Measurements from ENCODE around the gene NPAS2. TPM values are rescaled to one million over a fixed set of nuclear protein-coding genes. Genes with fewer than 3 reads are reported as not detected.

The NPAS2 gene
- polyA plus RNA-seq, 3 donors, result 12.8 to 15.3 (median 15.0) TPM

DNA sequence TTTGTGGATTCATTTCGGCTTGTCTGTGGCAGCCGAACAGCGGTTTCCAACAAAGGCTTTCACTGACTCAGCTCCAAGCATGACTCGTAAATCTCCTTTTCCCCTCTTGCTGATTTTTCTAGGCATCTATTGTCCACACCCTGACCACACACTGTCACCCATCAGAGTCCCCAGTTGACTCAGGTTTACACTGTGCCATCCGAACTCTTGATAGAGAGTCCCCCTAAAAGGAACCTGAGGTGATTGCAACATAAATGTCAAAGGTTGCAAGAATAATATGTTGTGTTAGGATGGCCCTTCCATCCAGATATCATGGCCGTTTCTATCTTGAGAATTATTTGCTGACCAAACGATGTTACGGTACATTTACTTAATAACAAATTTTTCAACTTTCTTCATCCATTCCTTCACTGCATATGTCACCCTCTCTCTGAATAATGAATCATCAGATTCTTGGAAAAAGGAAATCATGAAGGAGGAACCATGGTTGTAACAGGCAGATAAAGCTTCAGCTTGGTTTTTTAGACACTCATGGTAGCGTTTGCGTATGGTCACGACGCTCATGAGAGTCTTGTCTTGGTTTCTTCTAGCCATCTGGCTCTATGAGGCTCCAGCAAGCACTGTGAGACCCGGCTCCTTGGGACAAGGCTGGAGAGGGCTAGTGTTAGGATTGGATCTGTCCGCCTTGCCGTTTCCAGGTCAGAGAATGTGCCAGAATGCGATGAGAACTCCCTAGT, 72.1 kb downstream of the NPAS2 start:
- 63 to 85% (median 65%) methylated on average over 16 of the region's 16 CpGs for WGBS, 3 donors

DNA sequence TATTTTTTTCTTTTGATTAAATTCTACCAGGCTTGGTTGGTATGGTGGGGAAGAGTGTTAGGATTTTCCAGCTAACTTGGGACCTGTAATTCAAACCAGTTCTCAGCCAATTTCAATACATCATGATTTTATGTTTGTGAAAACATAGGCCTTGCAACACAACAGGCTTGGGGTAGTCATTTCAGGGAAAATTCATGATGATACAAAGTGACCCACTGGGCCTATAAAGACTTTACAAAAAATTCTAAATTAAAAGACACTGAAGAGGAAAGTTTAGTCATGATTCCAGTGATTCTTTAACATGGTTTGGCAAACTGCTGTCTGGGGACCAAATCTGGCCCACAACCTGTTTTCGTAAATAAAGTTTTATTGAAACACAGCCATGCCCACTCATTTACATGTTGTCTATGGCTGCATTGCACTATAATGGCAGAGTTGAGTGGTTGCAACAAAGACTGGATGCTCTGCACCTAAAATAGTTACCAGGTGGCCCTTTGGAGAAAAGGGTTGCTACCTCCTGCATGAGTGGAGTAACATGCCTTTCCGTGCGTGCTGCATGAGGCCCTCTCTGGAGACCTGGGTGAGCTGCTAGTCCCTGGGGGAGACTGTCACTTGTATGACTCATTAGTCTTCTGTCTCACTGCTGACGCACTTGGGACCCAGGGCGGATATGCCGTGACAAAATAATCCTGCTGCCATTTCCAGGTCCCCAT, 73.6 kb downstream of the NPAS2 start:
- 87 to 91% (median 89%) methylated on average over 6 of the region's 6 CpGs for WGBS, 3 donors
- peak overlapping the region; percentile 70 for H3K27ac ChIP-seq (ENCODE audit: low read depth, low read length)

More for the DNA sequence above, 72.1 kb downstream of the NPAS2 start:
- no peak overlapping the region for H3K27ac ChIP-seq (ENCODE audit: low read depth, low read length)

DNA sequence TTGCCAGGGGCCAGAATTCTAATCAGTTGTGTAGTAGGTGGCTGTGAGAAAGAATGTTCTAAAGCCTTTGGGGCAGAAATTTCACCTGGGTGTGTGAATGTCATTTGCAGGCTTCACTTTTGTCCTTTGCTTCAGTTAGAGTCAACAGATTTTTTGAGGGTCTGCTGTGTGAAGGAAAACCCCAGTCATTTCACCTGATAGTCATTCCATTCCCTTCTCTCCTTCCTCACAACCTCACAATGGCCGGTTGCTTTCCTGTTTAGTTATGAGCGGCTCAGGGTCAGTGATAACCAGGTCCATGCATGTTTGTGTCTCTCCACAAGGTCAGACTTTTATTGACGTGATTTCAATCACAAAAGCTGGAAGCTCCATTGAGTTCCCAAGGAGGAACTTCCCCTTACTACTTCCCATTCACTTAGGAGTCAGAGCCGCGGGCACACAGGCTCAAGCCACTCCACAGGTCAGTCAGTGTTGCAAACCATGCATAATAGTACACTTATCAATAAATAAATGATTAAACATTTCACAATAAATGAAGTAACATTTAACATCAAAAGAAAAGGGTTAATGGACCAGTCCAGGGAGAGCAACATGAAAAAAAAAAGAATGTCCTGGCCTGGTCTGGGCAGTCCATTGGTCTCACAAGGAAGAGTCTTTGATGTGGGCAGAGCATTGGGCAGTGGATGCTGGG, 74.3 kb downstream of the NPAS2 start:
- 52 to 71% (median 70%) methylated on average over 5 of the region's 5 CpGs for WGBS, 3 donors
- no peak overlapping the region for H3K27ac ChIP-seq (ENCODE audit: low read depth, low read length)

DNA sequence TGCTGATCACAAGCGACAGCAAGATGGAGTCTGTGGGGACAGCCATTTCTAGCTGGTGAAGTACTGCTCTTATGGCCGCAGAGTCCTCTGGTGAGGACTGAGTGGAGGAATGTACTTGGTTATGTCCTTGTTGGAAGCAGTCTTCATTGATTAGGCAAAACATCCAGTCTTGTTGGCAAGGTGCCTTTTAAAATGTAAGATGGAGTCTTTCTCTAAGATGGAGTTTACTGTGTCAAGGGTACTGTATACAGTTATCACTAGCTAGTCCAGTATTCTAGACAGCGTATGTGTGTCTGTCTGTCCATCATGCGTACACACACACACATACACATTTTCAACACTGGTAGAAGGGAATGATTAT, 74.8 kb downstream of the NPAS2 start:
- WGBS, 3 donors, result 94 to 98% (median 96%) methylated on average over 4 of the region's 4 CpGs

DNA sequence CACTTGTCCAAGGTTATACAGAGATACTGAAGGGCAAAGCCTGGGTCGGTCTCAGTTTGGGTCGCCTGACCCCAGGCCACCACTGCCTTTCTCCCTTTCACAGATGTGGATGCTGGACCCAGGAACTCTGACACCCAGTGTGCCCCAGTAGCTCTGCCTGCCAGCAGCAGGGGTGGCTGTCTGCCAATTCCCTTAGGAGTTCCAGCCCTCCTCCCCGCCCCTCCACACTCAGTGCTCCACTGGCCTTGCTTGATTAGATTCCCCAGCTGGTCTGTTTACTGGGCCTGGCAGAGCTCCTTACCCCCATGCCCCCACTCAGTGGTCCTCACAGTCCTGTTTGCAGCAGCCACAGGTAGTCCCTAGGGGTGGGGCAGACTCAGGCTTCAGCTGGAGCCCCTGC, 75.5 kb downstream of the NPAS2 start:
- 47 to 93% (median 87%) methylated on average over 3 of the region's 3 CpGs for WGBS, 3 donors
- no peak overlapping the region for H3K27ac ChIP-seq (ENCODE audit: low read depth, low read length)

More for the DNA sequence above, 74.8 kb downstream of the NPAS2 start:
- H3K27ac ChIP-seq (ENCODE audit: low read depth, low read length), result no peak overlapping the region

DNA sequence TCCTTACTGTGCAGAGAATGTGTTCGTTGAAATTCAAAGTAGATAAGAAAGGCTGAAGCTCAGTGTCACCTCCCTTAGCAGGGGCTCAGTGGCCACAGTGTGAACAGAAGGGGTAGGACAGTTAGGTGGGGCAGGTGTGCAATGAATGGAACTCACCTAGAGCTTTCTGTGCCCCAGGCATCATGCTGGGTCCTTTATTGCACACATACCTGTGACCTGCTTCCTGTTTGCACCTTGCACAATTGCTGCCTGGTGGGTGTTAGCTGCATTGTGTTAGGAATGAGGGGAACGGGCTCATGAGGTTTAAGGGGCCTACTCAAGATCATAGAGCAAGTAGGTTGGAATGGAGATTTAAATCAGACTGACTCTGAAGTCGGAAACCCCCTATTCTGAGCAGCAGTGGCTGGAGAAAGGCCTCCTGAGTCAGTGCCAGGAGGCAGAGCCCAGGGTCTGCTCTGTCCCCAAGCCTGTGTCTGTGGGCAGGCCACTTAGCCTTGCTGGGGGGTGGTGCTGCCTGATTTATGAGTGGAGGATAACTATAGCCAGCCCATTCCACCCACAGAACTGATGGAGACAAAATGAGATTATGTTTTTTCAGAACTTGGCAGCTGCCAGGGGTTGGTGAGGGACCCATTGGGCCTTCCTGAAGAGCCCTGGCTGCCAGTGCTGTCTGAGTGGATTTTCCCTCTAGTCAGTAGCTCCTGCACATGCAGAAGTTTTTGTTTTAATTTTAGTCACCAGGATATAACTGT, 76.2 kb downstream of the NPAS2 start:
- no peak overlapping the region for H3K27ac ChIP-seq (ENCODE audit: low read depth, low read length)
- WGBS, 3 donors, result 70 to 80% (median 75%) methylated on average over 3 of the region's 3 CpGs

DNA sequence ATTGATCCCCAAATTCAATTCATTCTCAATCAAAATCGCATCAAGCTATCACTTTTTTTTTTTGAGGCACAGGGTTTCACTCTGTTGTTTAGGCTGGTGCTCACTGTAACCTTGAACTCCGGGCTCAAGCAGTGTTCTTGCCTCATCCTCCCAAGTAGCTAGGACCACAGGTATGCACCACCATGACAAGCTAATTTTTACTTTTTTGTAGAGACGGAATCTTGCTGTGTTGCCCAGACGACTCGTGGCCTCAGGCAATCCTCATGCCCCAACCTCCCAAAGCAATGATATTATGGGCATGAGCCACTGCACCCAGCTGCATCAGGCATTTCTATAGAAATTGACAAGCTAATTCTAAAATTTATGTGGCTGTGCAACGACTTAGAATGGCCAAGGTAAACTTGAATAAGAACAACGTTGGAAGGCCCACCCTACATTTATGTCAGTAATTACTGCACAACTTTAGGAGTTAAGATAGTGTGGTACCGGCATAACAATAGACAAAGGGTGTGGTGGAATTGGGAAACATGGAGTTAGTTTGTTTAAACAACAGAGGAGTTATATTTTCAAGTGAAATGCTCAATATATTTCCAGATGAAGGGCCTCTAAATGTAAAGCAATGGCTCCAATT, 78.2 kb downstream of the NPAS2 start:
- WGBS, 3 donors, result 83 to 86% (median 85%) methylated on average over 8 of the region's 8 CpGs
- no peak overlapping the region for H3K27ac ChIP-seq (ENCODE audit: low read depth, low read length)

DNA sequence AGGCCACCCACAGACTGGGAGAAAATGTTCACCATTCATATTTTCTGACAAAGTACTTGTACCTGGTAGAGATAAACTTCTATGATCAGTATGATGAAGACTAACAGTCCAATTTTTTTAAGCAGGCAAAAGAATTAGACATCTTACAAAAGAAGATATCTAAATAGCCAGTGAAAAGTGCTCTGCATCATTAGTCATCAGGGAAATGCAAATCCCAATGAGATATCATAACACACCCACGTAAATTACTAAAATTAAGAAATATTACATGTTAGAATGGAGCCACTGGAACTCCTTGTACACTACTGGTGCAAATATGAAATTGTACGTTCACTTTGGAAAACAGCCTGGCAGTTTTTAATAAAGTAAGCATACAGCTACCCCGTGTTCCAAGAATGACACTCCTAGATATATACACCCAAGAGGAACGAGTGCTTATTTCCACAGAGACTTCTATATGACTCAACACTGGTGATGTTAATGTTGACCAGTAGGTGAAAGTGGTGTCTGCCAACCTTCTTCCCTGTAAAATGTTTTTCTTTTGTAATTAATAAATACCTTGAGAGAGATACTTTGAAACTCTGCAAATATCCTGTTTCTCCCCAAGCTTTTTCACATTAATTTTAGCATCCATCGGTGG, 80.3 kb downstream of the NPAS2 start:
- H3K27ac ChIP-seq (ENCODE audit: low read depth, low read length), result no peak overlapping the region
- 85 to 93% (median 86%) methylated on average over 5 of the region's 5 CpGs for WGBS, 3 donors

DNA sequence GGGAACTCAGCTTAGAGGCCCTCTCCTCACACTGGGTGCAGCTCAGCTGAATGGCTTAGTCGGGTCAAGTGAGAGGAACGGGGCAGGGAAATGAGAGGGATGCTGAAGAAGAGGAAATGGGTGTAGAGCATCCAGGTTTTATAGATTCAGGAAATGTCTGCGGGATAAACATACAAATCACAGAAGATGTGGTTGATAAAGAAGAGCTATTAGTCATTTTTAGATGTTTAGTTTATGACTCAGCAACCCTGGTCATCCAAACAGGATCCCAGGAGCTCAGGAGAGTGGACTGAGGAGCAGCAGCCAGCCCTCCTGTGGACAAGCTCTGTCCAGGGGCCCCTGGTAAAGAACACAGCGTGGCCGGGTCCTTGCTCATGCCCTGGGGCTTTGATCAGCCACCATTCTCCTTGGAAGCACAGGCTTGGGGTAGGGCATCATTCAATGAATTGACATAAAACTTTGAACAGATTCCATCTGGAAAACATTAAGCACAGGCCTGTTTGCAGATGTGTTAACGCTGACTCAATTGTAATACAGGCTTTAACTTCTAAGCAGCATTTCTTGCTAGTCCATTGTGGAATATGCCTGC, 83.0 kb downstream of the NPAS2 start:
- H3K27ac ChIP-seq (ENCODE audit: low read depth, low read length), result no peak overlapping the region
- WGBS, 3 donors, result 36 to 58% (median 49%) methylated on average over 6 of the region's 6 CpGs

DNA sequence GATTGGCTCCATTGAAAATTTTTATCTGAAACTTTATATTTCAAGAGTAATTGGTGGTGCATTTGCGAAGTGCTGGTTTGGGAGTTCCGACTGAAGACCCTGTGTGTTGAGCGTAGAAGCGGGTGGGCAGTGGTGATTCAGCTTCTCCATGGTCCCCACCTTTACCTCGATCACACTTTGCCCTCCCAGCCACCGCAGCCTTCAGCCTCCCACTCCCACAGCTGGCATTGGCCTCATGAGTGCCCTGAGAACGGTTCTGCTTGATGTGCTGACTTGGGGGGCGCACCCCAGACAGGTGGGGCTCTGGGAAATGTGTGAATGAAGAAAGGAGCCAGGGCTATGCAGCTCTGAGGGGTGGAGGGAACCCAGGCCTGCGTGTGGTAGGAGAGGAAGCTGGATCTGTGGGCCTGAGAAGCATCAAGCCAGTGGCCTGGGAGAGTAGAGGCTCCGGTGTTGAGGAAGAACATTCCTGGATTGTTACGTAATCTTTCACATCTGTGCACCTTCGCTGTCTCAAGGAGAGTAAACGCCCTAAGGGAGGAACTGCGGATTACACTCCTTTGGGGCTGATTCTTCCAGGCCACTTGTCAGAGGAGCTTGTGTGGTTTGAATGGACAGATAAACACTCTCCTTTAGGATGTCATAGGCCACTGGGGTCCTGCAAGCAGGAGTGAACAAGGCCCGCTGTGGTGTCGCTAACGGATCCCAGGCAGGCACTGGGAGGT, 83.8 kb downstream of the NPAS2 start:
- WGBS, 3 donors, result 89 to 90% (median 89%) methylated on average over 17 of the region's 17 CpGs
- H3K27ac ChIP-seq (ENCODE audit: low read depth, low read length), result no peak overlapping the region

DNA sequence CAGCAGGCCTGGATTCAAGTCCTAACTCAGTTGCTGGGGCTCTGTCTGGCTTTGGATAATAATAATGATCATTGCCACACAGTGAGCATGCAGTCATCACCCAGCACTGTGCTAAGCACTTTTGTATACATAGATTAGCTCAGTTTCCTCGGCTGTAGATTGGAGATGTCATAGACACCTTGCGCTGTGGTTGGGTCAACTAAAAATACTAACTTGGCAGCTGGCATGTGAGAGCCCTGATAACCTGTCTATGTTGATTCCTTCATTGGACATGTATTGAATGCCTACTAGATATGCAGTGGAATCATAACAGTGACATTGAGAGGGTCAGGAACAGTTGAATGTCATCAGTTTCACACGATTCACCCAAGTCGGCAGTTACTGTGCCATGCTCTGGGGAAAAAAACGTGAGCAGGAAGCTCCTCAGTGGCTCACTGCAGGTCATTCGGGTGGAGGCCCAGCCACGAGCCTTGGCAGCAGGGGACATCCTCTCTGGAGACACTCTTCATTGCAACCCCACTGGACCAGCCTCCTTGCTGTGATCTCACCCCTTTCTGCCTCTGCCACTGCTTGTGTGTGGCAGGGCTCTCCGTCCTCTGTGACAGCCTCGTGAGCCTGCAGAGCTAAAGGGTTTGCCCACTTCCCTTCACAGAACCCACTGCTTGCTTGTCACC, 85.3 kb downstream of the NPAS2 start:
- 76 to 84% (median 81%) methylated on average over 9 of the region's 9 CpGs for WGBS, 3 donors
- no peak overlapping the region for H3K27ac ChIP-seq (ENCODE audit: low read depth, low read length)

DNA sequence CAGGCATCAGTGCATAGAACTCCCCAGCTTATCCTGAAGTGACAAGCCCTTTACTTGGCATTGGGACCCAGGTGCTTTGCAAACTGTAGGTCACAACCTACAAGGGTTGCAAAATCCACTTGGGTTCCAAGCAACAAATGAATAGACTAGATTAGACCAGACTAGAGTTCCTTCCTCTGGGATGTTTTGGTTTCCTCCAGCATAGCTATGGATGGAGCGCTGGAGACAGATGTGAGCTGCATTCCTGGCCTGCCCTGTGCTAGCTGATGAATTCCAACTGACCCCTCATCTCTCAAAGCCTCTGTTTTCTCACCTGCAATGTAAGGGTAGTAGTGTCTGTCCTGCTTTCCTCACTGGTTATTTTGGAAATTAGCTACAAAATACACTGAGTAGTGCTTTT, 86.2 kb downstream of the NPAS2 start:
- 79 to 96% (median 88%) methylated on average over 1 of the region's 1 CpG for WGBS, 3 donors
- H3K27ac ChIP-seq (ENCODE audit: low read depth, low read length), result no peak overlapping the region

DNA sequence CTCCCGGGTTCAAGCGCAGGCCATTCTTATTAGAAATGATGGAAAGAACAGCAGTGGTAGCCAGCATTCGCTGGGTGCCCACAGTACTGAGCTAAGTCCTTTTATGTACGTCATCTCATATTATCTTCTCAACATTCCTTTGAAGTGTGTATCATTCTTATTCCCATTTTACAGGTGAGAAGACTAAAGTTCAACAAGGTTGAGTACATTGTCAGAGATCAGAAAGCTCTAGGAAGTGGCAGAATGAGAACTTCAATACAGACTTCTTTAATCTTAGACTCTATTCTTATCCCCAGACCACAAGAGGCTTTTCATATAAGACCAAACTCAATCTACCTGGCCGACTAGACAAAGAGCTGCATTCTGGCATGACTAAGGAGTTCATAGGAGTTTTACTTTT, 86.7 kb downstream of the NPAS2 start:
- WGBS, 3 donors, result 92 to 94% (median 93%) methylated on average over 5 of the region's 5 CpGs
- no peak overlapping the region for H3K27ac ChIP-seq (ENCODE audit: low read depth, low read length)

DNA sequence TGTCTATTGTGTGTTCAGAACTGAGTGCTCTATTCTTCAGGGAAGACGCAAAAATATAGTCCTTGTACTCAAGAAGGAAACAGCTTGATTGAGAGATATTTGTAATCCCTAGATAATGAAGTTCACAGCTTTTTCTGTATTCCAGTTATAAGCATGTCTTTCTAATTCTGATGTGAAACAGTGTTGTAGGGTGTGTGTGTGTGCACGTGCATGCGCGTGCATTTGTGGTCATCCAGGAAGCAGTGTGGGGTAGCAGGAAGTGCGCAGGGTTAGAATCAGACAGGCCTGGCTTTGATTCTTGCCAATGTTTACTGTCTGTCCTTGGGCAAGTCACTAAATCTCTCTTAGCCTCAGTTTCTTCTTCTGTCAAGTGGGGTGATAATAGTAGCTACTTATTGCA, 87.9 kb downstream of the NPAS2 start:
- no peak overlapping the region for H3K27ac ChIP-seq (ENCODE audit: low read depth, low read length)
- 58 to 79% (median 61%) methylated on average over 5 of the region's 5 CpGs for WGBS, 3 donors

DNA sequence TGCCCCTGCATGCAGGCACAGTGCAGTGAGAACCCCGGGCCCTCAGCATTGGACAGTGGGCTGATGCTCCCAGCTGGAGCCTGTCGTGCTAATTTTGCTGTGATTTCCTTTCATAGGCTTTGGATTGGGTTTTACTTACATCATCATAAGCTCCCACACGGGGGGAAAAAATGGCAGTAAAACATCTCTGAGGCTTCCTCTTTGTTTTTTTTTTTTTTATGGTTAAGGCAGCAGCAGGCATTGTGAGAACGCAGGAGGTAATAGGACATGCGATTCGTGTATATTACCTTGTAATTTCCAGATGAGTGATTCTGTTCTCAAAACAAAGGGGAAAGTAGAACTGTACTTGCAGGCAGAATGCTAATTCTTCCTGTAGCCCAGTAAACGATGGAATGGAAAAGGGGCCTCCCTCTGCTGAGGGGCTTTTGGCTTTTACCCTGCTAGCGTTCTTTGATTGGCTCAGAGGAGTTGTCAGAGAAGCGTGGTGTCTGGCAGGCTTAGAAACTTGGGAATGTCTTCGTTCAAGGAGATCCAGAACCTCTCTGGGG, 89.7 kb downstream of the NPAS2 start:
- 63 to 76% (median 65%) methylated on average over 10 of the region's 10 CpGs for WGBS, 3 donors

DNA sequence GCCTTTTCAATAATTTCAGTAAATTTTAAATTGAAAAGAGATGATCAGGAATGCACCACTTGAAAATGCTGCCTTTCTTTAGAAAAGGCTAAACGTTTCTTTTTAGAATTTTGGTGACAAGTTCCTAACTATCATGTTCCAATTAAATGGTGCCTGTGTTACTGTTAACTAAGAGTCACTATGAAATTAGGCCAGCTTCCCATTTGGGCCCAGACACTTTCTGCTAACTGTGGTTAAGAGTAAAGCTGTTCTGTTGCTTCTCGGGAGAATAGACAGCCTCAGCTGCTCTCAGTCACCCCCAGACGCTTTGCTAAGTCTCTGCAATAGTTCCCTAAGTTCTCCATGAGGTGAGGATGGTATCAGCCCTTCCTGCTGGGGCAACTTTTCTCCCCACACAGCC, 90.2 kb downstream of the NPAS2 start:
- H3K27ac ChIP-seq (ENCODE audit: low read depth, low read length), result no peak overlapping the region
- 69 to 86% (median 73%) methylated on average over 3 of the region's 3 CpGs for WGBS, 3 donors

More for the DNA sequence above, 89.7 kb downstream of the NPAS2 start:
- no peak overlapping the region for H3K27ac ChIP-seq (ENCODE audit: low read depth, low read length)

Data from adipose tissue (tissue), 3 donors.